PC-3 (cell line): ENCODE data around the gene SRPX2. TPM values are rescaled to one million over a fixed set of nuclear protein-coding genes. Genes with fewer than 3 reads are reported as not detected.
A peak's percentile ranks its signal among the peaks of the same experiment; 100 is the strongest.

Experiments used
- ATAC-seq: fragments of 200-7000 bp; cut with Tn5 transposase; 2 replicates; pipeline ENCODE4 v1.9.1; 2020; ENCODE audit warnings: mild to moderate bottlenecking, moderate library complexity
- Bru-seq: library from RNA; stranded (reverse); fragments of 400-500 nt; gene quantifications from one replicate; lab custom pipeline; 2021; lab: Mats Ljungman, UMichigan
- BruChase-seq, 2 experiments: library from RNA; stranded (reverse); fragments of 400-500 nt; gene quantifications; one replicate each; lab custom pipeline; 2021; lab: Mats Ljungman, UMichigan
- BruUV-seq: library from RNA; stranded (reverse); fragments of 400-500 nt; replicated peaks from 2 replicates; lab custom pipeline; 2021; lab: Mats Ljungman, UMichigan
- CTCF ChIA-PET: fragments of 300-600 bp; sonication (Branson Sonifier 250); formaldehyde crosslinking; loops from one replicate; lab custom pipeline; 2022; ENCODE audit warnings: antibody characterized with exemption; lab: Charles Lee
- POLR2A ChIA-PET: fragments of 300-600 bp; sonication (Branson Sonifier 250); formaldehyde crosslinking; loops from one replicate; lab custom pipeline; 2022; ENCODE audit warnings: antibody characterized with exemption; ENCODE audit not compliant: unreplicated experiment; lab: Charles Lee
- DNase-seq: peaks from one replicate; pipeline ENCODE4 v3.0.0-alpha.2; 2015
- H2AFZ ChIP-seq: fragments of 300-600 bp; sonication (generic); 2 replicates; pipeline ENCODE4 v1.6.0; 2016; ENCODE audit warnings: antibody characterized with exemption, low read length
- H3F3A ChIP-seq: fragments of 300-600 bp; sonication (generic); one replicate; pipeline ENCODE4 v1.6.0; 2017; ENCODE audit warnings: antibody characterized with exemption, low read length, control low read depth, mild to moderate bottlenecking; ENCODE audit not compliant: unreplicated experiment
- H3K27ac ChIP-seq: fragments of 300-600 bp; sonication (generic); 2 replicates; pipeline ENCODE4 v1.5.1; 2016; ENCODE audit warnings: mild to moderate bottlenecking, low read length
- H3K27me3 ChIP-seq: fragments of 300-600 bp; sonication (generic); 2 replicates; pipeline ENCODE4 v1.6.1; 2016; ENCODE audit warnings: low read length, mixed read lengths
- H3K36me3 ChIP-seq: fragments of 300-600 bp; sonication (generic); 2 replicates; pipeline ENCODE4 v1.6.1; 2016; ENCODE audit warnings: low read depth, mixed run types, low read length, mixed read lengths
- H3K4me1 ChIP-seq: fragments of 300-600 bp; sonication (generic); 2 replicates; pipeline ENCODE4 v1.5.1; 2016; ENCODE audit warnings: low read length; ENCODE audit not compliant: insufficient read depth
- H3K4me2 ChIP-seq: fragments of 300-600 bp; sonication (generic); 2 replicates; pipeline ENCODE4 v1.6.0; 2016; ENCODE audit warnings: low read length
- H3K4me3 ChIP-seq: fragments of 300-600 bp; sonication (generic); 2 replicates; pipeline ENCODE4 v1.5.1; 2016; ENCODE audit warnings: mild to moderate bottlenecking, low read length, mixed read lengths
- H3K79me2 ChIP-seq: fragments of 300-600 bp; sonication (generic); 2 replicates; pipeline ENCODE4 v1.6.1; 2017; ENCODE audit warnings: low read length, mixed read lengths
- H3K9ac ChIP-seq: fragments of 300-600 bp; sonication (generic); 2 replicates; pipeline ENCODE4 v1.6.0; 2016; ENCODE audit warnings: mild to moderate bottlenecking, low read length
- H3K9me2 ChIP-seq: fragments of 300-600 bp; sonication (generic); replicated peaks from 2 replicates; pipeline ENCODE4 v1.6.1; 2016; ENCODE audit warnings: mixed run types, low read length, mixed read lengths
- H3K9me3 ChIP-seq: fragments of 300-600 bp; sonication (generic); 2 replicates; pipeline ENCODE4 v1.6.1; 2016; ENCODE audit warnings: low read length, mixed read lengths
- H4K20me1 ChIP-seq: fragments of 300-600 bp; sonication (generic); 2 replicates; pipeline ENCODE4 v1.6.1; 2016; ENCODE audit warnings: low read length, mixed read lengths
- EZH2 ChIP-seq: fragments of 300-600 bp; sonication (generic); IDR thresholded peaks from one replicate; pipeline ENCODE4 v1.6.1; 2017; ENCODE audit warnings: antibody characterized with exemption, mild to moderate bottlenecking, low read length; ENCODE audit not compliant: unreplicated experiment
- EZH2phosphoT487 ChIP-seq: fragments of 300-600 bp; sonication (generic); IDR thresholded peaks from 2 replicates; pipeline ENCODE4 v1.6.1; 2018; ENCODE audit warnings: mild to moderate bottlenecking, antibody characterized with exemption, low read length, borderline replicate concordance
- intact Hi-C: fragments of 100-400 bp; cut with micrococcal nuclease; formaldehyde crosslinking; loops from 2 replicates; pipeline ENCODE4 v1.9.0; 2023
- long read RNA-seq: library from polyadenylated mRNA; unstranded; transcript quantifications from one replicate; pipeline ENCODE4 v2.0.0, GENCODE V29; 2021; ENCODE audit not compliant: unreplicated experiment
- total RNA-seq: library from RNA; depleted of rRNA; stranded (reverse); fragments of >200 nt; gene quantifications from 2 replicates; pipeline ENCODE4 v1.2.3, GENCODE V29; 2014; rRNA removed
- TF ChIP-seq, protein P1 (sequence below): fragments of 300-600 bp; sonication (generic); conservative IDR thresholded peaks from 2 replicates; pipeline ENCODE4 v1.5.1; 2017; ENCODE audit warnings: antibody characterized with exemption, low read depth, mild to moderate bottlenecking, low read length

SRPX2 gene
- total RNA-seq (12.2 and 19.3 TPM in 2 replicates), Bru-seq, nascent RNA (percentile 35 among the genes with signal in this experiment), BruChase-seq, experiment 1, labeled RNA remaining after a 6-hour chase (percentile 40 among the genes with signal in this experiment), BruChase-seq, experiment 2, labeled RNA remaining after a 2-hour chase (percentile 27 among the genes with signal in this experiment)
- long read RNA-seq, result 0 reads

- Histone ChIP-seq H3K9ac (peak within 1 kb of the TSS; percentile 28; the same call in 1 of the 2 replicates), H2AFZ (peak within 1 kb of the TSS; percentile 35; the same call in 1 of the 2 replicates), H3K36me3 (no peaks in the 10 kb centered on the region), H4K20me1 (no peaks in the 10 kb centered on the region), H3K27ac (peak within 1 kb of the TSS; percentile 71), H3F3A (peaks cover 6% of the 10 kb centered on the region), H3K79me2 (0 out of 2 replicates have a peak, but pooled peaks cover 5% of the 10 kb centered on the region), H3K27me3 (no peaks in the 10 kb centered on the region), H3K4me2 (peak within 1 kb of the TSS; percentile 79), H3K4me3 (peak within 1 kb of the TSS; percentile 56), H3K9me2 (no peaks in the 10 kb centered on the region), H3K9me3 (no peaks in the 10 kb centered on the region), H3K4me1 (peaks cover 74% of the 10 kb centered on the region)
- peak; percentile 97 for ATAC-seq
- TF ChIP-seq, protein P1, sequence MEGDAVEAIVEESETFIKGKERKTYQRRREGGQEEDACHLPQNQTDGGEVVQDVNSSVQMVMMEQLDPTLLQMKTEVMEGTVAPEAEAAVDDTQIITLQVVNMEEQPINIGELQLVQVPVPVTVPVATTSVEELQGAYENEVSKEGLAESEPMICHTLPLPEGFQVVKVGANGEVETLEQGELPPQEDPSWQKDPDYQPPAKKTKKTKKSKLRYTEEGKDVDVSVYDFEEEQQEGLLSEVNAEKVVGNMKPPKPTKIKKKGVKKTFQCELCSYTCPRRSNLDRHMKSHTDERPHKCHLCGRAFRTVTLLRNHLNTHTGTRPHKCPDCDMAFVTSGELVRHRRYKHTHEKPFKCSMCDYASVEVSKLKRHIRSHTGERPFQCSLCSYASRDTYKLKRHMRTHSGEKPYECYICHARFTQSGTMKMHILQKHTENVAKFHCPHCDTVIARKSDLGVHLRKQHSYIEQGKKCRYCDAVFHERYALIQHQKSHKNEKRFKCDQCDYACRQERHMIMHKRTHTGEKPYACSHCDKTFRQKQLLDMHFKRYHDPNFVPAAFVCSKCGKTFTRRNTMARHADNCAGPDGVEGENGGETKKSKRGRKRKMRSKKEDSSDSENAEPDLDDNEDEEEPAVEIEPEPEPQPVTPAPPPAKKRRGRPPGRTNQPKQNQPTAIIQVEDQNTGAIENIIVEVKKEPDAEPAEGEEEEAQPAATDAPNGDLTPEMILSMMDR, result no peak
- TF ChIP-seq EZH2 (no peak), EZH2phosphoT487 (no peak)
- ChIA-PET CTCF (no interaction called here), POLR2A (no interaction called here)
- intact Hi-C loops, result no loop called here
- BruUV-seq, result no TSS peak
- DNase-seq, result peak; percentile 88
Measured at GRCh38 chrX:100643956-100644860, at the start of gene SRPX2. TSS of gene SRPX2 (plus strand) at chrX:100644199. CDS start at chrX:100646323, 2,124 bp downstream.

DNA sequence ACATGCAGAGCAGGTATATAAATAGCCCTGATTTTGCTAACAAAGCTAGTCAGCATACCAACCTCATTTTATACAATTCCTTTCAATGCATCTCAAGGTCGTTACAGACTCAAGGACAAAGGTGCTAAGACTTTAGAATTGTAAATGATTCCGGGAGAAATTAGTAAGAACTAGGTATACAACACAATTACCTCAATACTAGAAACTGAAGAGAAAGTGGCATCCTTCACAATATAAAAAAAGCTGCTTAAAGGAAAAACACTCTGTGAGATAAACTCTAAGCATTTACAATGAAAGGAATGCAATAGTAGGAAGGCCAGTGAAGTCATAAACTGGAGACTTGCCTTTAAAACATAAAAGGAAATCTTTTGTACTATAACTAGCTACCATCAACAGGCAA is 47.4 kb upstream of the SRPX2 start:
- Histone ChIP-seq H3K9ac (no peak overlapping the region), H3K4me3 (no peak overlapping the region), H3F3A (no peaks in the 10 kb centered on the region), H3K9me2 (no peaks in the 10 kb centered on the region), H3K4me2 (no peak overlapping the region), H2AFZ (no peak overlapping the region), H3K27me3 (peaks cover 34% of the 10 kb centered on the region), H3K79me2 (no peaks in the 10 kb centered on the region), H3K4me1 (no peaks in the 10 kb centered on the region), H3K36me3 (no peaks in the 10 kb centered on the region), H3K27ac (no peak overlapping the region), H4K20me1 (no peaks in the 10 kb centered on the region), H3K9me3 (no peaks in the 10 kb centered on the region)
- TF ChIP-seq EZH2 (no peak), EZH2phosphoT487 (no peak)
- TF ChIP-seq, protein P1, result no peak
- no TSS peak for BruUV-seq
- CTCF ChIA-PET, result no interaction called here
- intact Hi-C loops, result no loop called here
- ATAC-seq, result no peak
- no peak for DNase-seq
- POLR2A ChIA-PET, result no interaction called here

- DNase-seq (no peak), ATAC-seq (no peak)
- H4K20me1 ChIP-seq, result no peaks in the 10 kb centered on the region
- no peaks in the 10 kb centered on the region for H3K4me1 ChIP-seq
- no peak overlapping the region for H2AFZ ChIP-seq
- H3K27me3 ChIP-seq, result peaks cover 30% of the 10 kb centered on the region
- no peaks in the 10 kb centered on the region for H3K9me3 ChIP-seq
- no peaks in the 10 kb centered on the region for H3K36me3 ChIP-seq
- H3K9me2 ChIP-seq, result no peaks in the 10 kb centered on the region
- POLR2A ChIA-PET, result no interaction called here
- no TSS peak for BruUV-seq
- H3K9ac ChIP-seq, result no peak overlapping the region
- no peaks in the 10 kb centered on the region for H3F3A ChIP-seq
- no peaks in the 10 kb centered on the region for H3K79me2 ChIP-seq
- TF ChIP-seq, protein P1, result no peak
- TF ChIP-seq EZH2 (no peak), EZH2phosphoT487 (no peak)
- H3K27ac ChIP-seq, result no peak overlapping the region
- no peak overlapping the region for H3K4me2 ChIP-seq
- H3K4me3 ChIP-seq, result no peak overlapping the region
- CTCF ChIA-PET, result no interaction called here
- intact Hi-C loops, result no loop called here
Measured at GRCh38 chrX:100599456-100599855, 44.5 kb upstream of the SRPX2 start.
